Panc1 (cell line): ENCODE results near the gene ADCY2. TPM values are rescaled to one million over a fixed set of nuclear protein-coding genes. Genes with fewer than 3 reads are reported as not detected.

Experiments used
- ATAC-seq: fragments of 200-7000 bp; cut with Tn5 transposase; 2 replicates; pipeline ENCODE4 v1.9.1; 2020; ENCODE audit warnings: mild to moderate bottlenecking, moderate library complexity
- BruUV-seq: library from RNA; stranded (reverse); fragments of 400-500 nt; replicated peaks from 2 replicates; lab custom pipeline; 2021; lab: Mats Ljungman, UMichigan
- CTCF ChIA-PET: fragments of 300-600 bp; sonication (Branson Sonifier 250); formaldehyde crosslinking; loops from one replicate; lab custom pipeline; 2022; ENCODE audit warnings: antibody characterized with exemption; lab: Charles Lee
- POLR2A ChIA-PET: fragments of 300-600 bp; sonication (Branson Sonifier 250); formaldehyde crosslinking; loops from one replicate; lab custom pipeline; 2022; ENCODE audit warnings: antibody characterized with exemption; lab: Charles Lee
- DNase-seq: peaks from one replicate; pipeline ENCODE4 v3.0.0-alpha.2; 2010; ENCODE audit warnings: low read depth, low spot score
- H3K27ac ChIP-seq: 2 replicates; pipeline ENCODE4 v1.5.1; 2011; ENCODE audit warnings: mild to moderate bottlenecking, low read length, inconsistent platforms
- H3K27me3 ChIP-seq: fragments of 200-500 bp; sonication (Bioruptor generic); 2 replicates; pipeline ENCODE4 v1.6.0; 2014; ENCODE audit warnings: low read length, inconsistent platforms; ENCODE audit not compliant: control insufficient read depth, insufficient read depth
- H3K36me3 ChIP-seq: fragments of 200-500 bp; sonication (Bioruptor generic); 2 replicates; pipeline ENCODE4 v1.5.1; 2014; ENCODE audit warnings: inconsistent platforms, mild to moderate bottlenecking, low read length, moderate library complexity; ENCODE audit not compliant: control insufficient read depth, insufficient read depth
- H3K4me1 ChIP-seq: 2 replicates; pipeline ENCODE4 v1.5.1; 2011; ENCODE audit warnings: inconsistent platforms, mild to moderate bottlenecking, low read length, moderate library complexity; ENCODE audit not compliant: control insufficient read depth, insufficient read depth
- H3K4me3 ChIP-seq, 2 experiments: 2 replicates each; pipeline ENCODE4 v1.5.1; 2011 to 2012; ENCODE audit warnings: low read depth in 2 of 2, low read length in 2 of 2, mild to moderate bottlenecking in 2 of 2, inconsistent platforms in 1 of 2, moderate library complexity in 1 of 2
- H3K9me3 ChIP-seq: fragments of 200-500 bp; sonication (Bioruptor generic); 2 replicates; pipeline ENCODE4 v1.5.1; 2014; ENCODE audit warnings: low read depth, mild to moderate bottlenecking, inconsistent platforms, low read length, moderate library complexity; ENCODE audit not compliant: control insufficient read depth, insufficient read depth
- POLR2AphosphoS5 ChIP-seq: IDR thresholded peaks from 2 replicates; pipeline ENCODE4 v1.6.1; 2012; ENCODE audit warnings: mild to moderate bottlenecking, low read depth, low read length, moderate library complexity
- SIN3A ChIP-seq: IDR thresholded peaks from 2 replicates; pipeline ENCODE4 v1.6.1; 2012; ENCODE audit warnings: low read depth, mild to moderate bottlenecking, low read length, moderate library complexity, borderline replicate concordance; ENCODE audit not compliant: insufficient read depth
- TCF7L2 ChIP-seq: IDR thresholded peaks from 2 replicates; pipeline ENCODE4 v1.6.1; 2011; ENCODE audit warnings: mild to moderate bottlenecking, low read depth, low read length, inconsistent platforms
- in situ Hi-C: cut with HindIII; loops from 2 replicates; pipeline ENCODE4 v1.10.0; 2016; ENCODE audit warnings: low sequenced_read_pairs, low pct_unique_long_range_greater_than_20kb
- intact Hi-C: fragments of 100-400 bp; cut with micrococcal nuclease; formaldehyde crosslinking; loops from one replicate; pipeline ENCODE4 v1.10.0; 2022; ENCODE audit not compliant: unreplicated experiment
- total RNA-seq: library from RNA; stranded (reverse); gene quantifications from one replicate; pipeline ENCODE4 v1.2.1, GENCODE V29; 2021; ENCODE audit not compliant: unreplicated experiment
- TF ChIP-seq, protein P1 (sequence below), 2 experiments: IDR thresholded peaks; 2 replicates each; pipeline ENCODE4 v1.6.1; 2011 to 2012; ENCODE audit warnings: low read depth in 2 of 2, control low read depth in 1 of 2, low read length in 1 of 2, mild to moderate bottlenecking in 1 of 2, moderate library complexity in 1 of 2; ENCODE audit not compliant: insufficient read depth in 1 of 2
- TF ChIP-seq, protein P2 (sequence below): fragments of 450-650 bp; IDR thresholded peaks from 2 replicates; pipeline ENCODE4 v1.5.1; 2017; ENCODE audit warnings: mild to moderate bottlenecking

ADCY2 gene
- total RNA-seq, 1 experiment from 2014 or later, result 0.13 TPM

DNA sequence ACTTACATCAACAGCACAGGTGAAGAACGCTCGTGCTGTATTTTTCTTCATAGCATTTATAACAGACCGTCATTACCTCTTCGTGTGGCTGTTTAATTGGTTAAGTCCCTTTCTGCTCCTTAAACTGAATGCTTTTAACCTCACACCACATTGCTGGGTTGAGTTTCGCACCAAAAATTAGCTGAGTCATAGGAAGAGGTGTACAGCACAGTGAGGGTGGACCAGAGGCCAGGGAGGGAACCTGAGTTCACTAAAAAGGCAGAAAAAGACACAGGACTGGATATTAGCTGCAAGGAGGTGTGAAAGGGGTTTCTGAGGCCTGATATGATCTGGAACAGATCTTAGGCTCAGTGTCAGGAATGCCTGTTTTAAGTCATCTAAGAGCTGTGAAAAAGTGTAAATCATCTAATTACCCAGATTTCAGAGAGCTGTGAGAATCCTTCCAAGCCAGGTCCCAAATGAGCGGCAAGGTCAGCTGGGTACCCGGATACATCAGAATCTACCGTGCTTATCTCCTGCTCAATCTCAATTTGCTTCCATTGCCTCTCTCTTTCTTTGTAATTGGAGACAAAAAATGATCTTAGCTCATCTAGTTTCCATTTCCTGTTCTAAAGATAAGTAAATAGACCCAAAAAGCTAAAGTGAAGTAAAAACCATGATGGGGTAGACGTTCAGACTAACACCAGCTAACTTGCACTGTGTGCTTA, 462.1 kb downstream of the ADCY2 start:
- intact Hi-C loops, result no loop called here
- ATAC-seq (no peak), DNase-seq (no peak)
- Histone ChIP-seq H3K9me3 (no peaks in the 10 kb centered on the region), H3K4me1 (no peaks in the 10 kb centered on the region; the same call in 1 of the 2 replicates), H3K27ac (no peak overlapping the region), H3K27me3 (no peaks in the 10 kb centered on the region), H3K4me3 (no peak overlapping the region), H3K36me3 (peaks cover 32% of the 10 kb centered on the region)
- CTCF ChIA-PET, result interaction anchor here (0.6 kb wide), 1 partner anchor 779 kb away, joined by 3 read pairs; no protein-coding TSS in a partner anchor
- POLR2A ChIA-PET, result no interaction called here
- no TSS peak for BruUV-seq
- in situ Hi-C loops, result no loop called here
- TF ChIP-seq, protein P1, sequence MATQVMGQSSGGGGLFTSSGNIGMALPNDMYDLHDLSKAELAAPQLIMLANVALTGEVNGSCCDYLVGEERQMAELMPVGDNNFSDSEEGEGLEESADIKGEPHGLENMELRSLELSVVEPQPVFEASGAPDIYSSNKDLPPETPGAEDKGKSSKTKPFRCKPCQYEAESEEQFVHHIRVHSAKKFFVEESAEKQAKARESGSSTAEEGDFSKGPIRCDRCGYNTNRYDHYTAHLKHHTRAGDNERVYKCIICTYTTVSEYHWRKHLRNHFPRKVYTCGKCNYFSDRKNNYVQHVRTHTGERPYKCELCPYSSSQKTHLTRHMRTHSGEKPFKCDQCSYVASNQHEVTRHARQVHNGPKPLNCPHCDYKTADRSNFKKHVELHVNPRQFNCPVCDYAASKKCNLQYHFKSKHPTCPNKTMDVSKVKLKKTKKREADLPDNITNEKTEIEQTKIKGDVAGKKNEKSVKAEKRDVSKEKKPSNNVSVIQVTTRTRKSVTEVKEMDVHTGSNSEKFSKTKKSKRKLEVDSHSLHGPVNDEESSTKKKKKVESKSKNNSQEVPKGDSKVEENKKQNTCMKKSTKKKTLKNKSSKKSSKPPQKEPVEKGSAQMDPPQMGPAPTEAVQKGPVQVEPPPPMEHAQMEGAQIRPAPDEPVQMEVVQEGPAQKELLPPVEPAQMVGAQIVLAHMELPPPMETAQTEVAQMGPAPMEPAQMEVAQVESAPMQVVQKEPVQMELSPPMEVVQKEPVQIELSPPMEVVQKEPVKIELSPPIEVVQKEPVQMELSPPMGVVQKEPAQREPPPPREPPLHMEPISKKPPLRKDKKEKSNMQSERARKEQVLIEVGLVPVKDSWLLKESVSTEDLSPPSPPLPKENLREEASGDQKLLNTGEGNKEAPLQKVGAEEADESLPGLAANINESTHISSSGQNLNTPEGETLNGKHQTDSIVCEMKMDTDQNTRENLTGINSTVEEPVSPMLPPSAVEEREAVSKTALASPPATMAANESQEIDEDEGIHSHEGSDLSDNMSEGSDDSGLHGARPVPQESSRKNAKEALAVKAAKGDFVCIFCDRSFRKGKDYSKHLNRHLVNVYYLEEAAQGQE (IDR thresholded peaks at IDR 0.05; ENCODE audit: insufficient read depth in 1 of 2, low read depth in 2 of 2, low read length in 1 of 2), result no peak
- no peak for TF ChIP-seq POLR2AphosphoS5
- no peak for TF ChIP-seq SIN3A
- TF ChIP-seq TCF7L2, result no peak
- TF ChIP-seq, protein P2, sequence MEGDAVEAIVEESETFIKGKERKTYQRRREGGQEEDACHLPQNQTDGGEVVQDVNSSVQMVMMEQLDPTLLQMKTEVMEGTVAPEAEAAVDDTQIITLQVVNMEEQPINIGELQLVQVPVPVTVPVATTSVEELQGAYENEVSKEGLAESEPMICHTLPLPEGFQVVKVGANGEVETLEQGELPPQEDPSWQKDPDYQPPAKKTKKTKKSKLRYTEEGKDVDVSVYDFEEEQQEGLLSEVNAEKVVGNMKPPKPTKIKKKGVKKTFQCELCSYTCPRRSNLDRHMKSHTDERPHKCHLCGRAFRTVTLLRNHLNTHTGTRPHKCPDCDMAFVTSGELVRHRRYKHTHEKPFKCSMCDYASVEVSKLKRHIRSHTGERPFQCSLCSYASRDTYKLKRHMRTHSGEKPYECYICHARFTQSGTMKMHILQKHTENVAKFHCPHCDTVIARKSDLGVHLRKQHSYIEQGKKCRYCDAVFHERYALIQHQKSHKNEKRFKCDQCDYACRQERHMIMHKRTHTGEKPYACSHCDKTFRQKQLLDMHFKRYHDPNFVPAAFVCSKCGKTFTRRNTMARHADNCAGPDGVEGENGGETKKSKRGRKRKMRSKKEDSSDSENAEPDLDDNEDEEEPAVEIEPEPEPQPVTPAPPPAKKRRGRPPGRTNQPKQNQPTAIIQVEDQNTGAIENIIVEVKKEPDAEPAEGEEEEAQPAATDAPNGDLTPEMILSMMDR, result no peak

DNA sequence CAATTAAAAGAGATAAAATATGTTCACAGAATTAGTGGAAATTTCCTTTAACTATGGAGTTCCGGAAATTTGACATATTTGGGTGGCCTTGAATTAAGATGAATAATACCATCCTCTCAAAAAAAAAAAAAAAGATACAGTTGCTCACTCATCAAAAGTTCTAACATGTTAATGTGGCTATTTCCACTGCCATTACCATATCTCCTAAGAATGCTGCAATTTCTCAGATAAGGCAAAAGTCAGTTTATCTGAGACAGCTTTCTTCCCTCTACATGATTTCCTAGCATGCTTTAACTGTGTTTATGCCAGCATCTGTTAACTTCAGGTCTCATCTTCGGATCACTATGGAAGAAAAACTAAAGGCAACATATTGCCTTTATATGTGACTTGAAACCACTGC, 470.3 kb downstream of the ADCY2 start:
- ATAC-seq (no peak), DNase-seq (no peak)
- CTCF ChIA-PET, result no interaction called here
- Histone ChIP-seq H3K9me3 (no peaks in the 10 kb centered on the region), H3K4me3 (no peak overlapping the region), H3K36me3 (peaks cover 40% of the 10 kb centered on the region), H3K4me1 (peaks cover 21% of the 10 kb centered on the region), H3K27me3 (no peaks in the 10 kb centered on the region), H3K27ac (no peak overlapping the region)
- in situ Hi-C loops, result no loop called here
- POLR2A ChIA-PET, result no interaction called here
- TF ChIP-seq, protein P2, result no peak
- TF ChIP-seq POLR2AphosphoS5 (no peak), TCF7L2 (no peak), SIN3A (no peak)
- TF ChIP-seq, protein P1 (IDR thresholded peaks at IDR 0.05; ENCODE audit: insufficient read depth in 1 of 2, low read depth in 2 of 2, low read length in 1 of 2), result no peak
- no TSS peak for BruUV-seq
- intact Hi-C loops, result no loop called here
